OCI-LY7 (cell line): Measurements from ENCODE around the gene RBMS2. TPM values are rescaled to one million over a fixed set of nuclear protein-coding genes. Genes with fewer than 3 reads are reported as not detected.

Experiments
- Bru-seq: library from RNA; stranded (reverse); fragments of 400-500 nt; gene quantifications from one replicate; lab custom pipeline; 2021; lab: Mats Ljungman, UMichigan
- BruChase-seq, 2 experiments: library from RNA; stranded (reverse); fragments of 400-500 nt; gene quantifications; one replicate each; lab custom pipeline; 2021; lab: Mats Ljungman, UMichigan
- BruUV-seq: library from RNA; stranded (reverse); fragments of 400-500 nt; replicated peaks from 2 replicates; lab custom pipeline; 2021; lab: Mats Ljungman, UMichigan
- CTCF ChIA-PET: fragments of 300-600 bp; sonication (Branson Sonifier 250); formaldehyde crosslinking; loops from one replicate; lab custom pipeline; 2022; ENCODE audit warnings: antibody characterized with exemption; ENCODE audit not compliant: unreplicated experiment; lab: Charles Lee
- POLR2A ChIA-PET: fragments of 300-600 bp; sonication (Branson Sonifier 250); formaldehyde crosslinking; loops from one replicate; lab custom pipeline; 2022; ENCODE audit warnings: antibody characterized with exemption; lab: Charles Lee
- DNase-seq: peaks from one replicate; pipeline ENCODE4 v3.0.0-alpha.2; 2015; ENCODE audit warnings: low spot score
- H2AFZ ChIP-seq: fragments of 200-600 bp; sonication (generic), shearing (Covaris generic); 2 replicates; pipeline ENCODE4 v1.6.1; 2014; ENCODE audit warnings: mild to moderate bottlenecking, antibody characterized with exemption, low read length, moderate library complexity
- H3K27ac ChIP-seq: fragments of 200-600 bp; sonication (generic); 2 replicates; pipeline ENCODE4 v1.5.1; 2014; ENCODE audit warnings: mixed run types, low read depth, mild to moderate bottlenecking, moderate library complexity, low read length, inconsistent platforms; ENCODE audit not compliant: poor library complexity, severe bottlenecking
- H3K36me3 ChIP-seq: fragments of 200-600 bp; sonication (generic); 2 replicates; pipeline ENCODE4 v1.6.1; 2014; ENCODE audit warnings: mild to moderate bottlenecking, antibody characterized with exemption, low read length, moderate library complexity, mixed read lengths; ENCODE audit not compliant: insufficient read depth
- H3K4me1 ChIP-seq: fragments of 200-600 bp; sonication (generic); 2 replicates; pipeline ENCODE4 v1.5.1; 2014; ENCODE audit warnings: mild to moderate bottlenecking, low read length; ENCODE audit not compliant: insufficient read depth, poor library complexity, severe bottlenecking
- H3K4me2 ChIP-seq: fragments of 200-600 bp; sonication (generic); 2 replicates; pipeline ENCODE4 v1.6.1; 2014; ENCODE audit warnings: mild to moderate bottlenecking, low read length
- H3K4me3 ChIP-seq: fragments of 200-600 bp; sonication (generic); 2 replicates; pipeline ENCODE4 v1.5.1; 2014; ENCODE audit warnings: mild to moderate bottlenecking, low read depth, low read length; ENCODE audit not compliant: poor library complexity, severe bottlenecking
- H3K79me2 ChIP-seq: fragments of 200-600 bp; sonication (generic); 2 replicates; pipeline ENCODE4 v1.6.1; 2016; ENCODE audit warnings: low read depth, mild to moderate bottlenecking, low read length, moderate library complexity, mixed read lengths; ENCODE audit not compliant: insufficient read depth
- H3K9me2 ChIP-seq: fragments of 200-600 bp; sonication (generic); 2 replicates; pipeline ENCODE4 v1.6.1; 2016; ENCODE audit warnings: mild to moderate bottlenecking, low read length, mixed read lengths; ENCODE audit not compliant: insufficient read depth
- H3K9me3 ChIP-seq: fragments of 200-600 bp; sonication (generic); 2 replicates; pipeline ENCODE4 v1.6.1; 2014; ENCODE audit warnings: mild to moderate bottlenecking, mixed run types, low read length, mixed read lengths
- H4K20me1 ChIP-seq: fragments of 200-600 bp; sonication (generic); 2 replicates; pipeline ENCODE4 v1.6.1; 2014; ENCODE audit warnings: mild to moderate bottlenecking, antibody characterized with exemption, low read length, moderate library complexity, mixed read lengths; ENCODE audit not compliant: insufficient read depth
- EZH2phosphoT487 ChIP-seq: fragments of 200-600 bp; sonication (generic); IDR thresholded peaks from 2 replicates; pipeline ENCODE4 v1.6.1; 2018; ENCODE audit warnings: low read depth, borderline replicate concordance, mild to moderate bottlenecking, mixed run types, antibody characterized with exemption, low read length, moderate library complexity, mixed read lengths
- intact Hi-C: fragments of 100-400 bp; cut with micrococcal nuclease; formaldehyde crosslinking; loops from one replicate; pipeline ENCODE4 v1.10.0; 2022; ENCODE audit not compliant: unreplicated experiment
- long read RNA-seq: library from polyadenylated mRNA; stranded (forward); transcript quantifications from one replicate; pipeline ENCODE4 v2.0.0, GENCODE V29; 2022
- total RNA-seq, 2 experiments: library from RNA; depleted of rRNA in 1 of 2; stranded (reverse); fragments of >200 nt in 1 of 2; shearing (Covaris generic) in 1 of 2; gene quantifications; 2 replicates each; pipeline ENCODE4 v1.2.3, GENCODE V29; 2014 to 2022
- TF ChIP-seq, protein P1 (sequence below): fragments of 200-600 bp; sonication (generic); conservative IDR thresholded peaks from 2 replicates; pipeline ENCODE4 v1.5.1; 2014; ENCODE audit warnings: mild to moderate bottlenecking, antibody characterized with exemption, low read length, moderate library complexity, mixed read lengths

Gene RBMS2, protein sequence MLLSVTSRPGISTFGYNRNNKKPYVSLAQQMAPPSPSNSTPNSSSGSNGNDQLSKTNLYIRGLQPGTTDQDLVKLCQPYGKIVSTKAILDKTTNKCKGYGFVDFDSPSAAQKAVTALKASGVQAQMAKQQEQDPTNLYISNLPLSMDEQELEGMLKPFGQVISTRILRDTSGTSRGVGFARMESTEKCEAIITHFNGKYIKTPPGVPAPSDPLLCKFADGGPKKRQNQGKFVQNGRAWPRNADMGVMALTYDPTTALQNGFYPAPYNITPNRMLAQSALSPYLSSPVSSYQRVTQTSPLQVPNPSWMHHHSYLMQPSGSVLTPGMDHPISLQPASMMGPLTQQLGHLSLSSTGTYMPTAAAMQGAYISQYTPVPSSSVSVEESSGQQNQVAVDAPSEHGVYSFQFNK
- total RNA-seq (2014; rRNA removed; shearing (Covaris generic)), result 0.32 and 2.2 TPM in 2 replicates
- 0.27 and 1.1 TPM in 2 replicates for total RNA-seq (2022)
- percentile 25 among the genes with signal in this experiment for Bru-seq, nascent RNA
- percentile 22 among the genes with signal in this experiment for BruChase-seq, experiment 1, labeled RNA remaining after a 6-hour chase
- percentile 25 among the genes with signal in this experiment for BruChase-seq, experiment 2, labeled RNA remaining after a 2-hour chase
- long read RNA-seq, partial matches to known transcripts, result 0 of 1 reads
- long read RNA-seq, other reads (novel, unspliced or antisense), result 1 of 1 reads

DNA sequence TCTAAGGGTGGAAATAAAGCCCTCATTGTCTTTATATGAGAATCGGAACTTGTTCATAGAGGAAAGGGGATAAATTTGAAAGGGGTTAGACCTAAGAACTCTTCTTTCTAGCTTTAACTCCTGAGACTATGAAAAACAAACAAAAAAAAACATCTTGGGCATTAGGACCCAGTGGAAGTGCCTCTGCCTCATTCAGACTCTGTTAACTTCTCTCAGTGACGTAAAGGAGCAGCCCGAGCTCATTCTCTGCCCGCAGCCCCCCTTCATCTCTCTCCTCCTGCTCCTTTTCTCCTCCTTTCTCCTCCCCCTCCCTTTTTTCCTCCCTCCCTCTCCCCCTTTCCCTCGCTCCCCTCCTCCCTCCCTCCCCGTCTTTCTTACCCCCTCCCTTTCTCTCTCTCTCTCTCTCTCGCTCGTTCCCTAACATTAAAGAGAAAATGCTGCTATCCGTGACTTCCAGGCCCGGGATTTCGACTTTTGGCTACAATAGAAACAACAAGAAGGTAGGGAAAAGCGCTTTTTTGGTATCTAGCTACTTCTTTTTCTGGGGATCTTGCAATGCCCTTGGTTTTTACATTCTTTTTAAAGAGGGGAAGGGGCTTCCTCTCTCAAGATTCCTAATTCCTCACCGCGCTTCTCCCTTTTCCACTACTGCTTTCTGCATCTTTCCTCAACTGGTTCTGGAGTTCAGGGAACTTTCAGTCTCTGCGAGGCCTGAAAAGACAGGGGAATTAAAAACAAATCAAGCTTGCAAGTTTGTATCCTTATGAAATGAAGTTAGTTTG, at the start of gene RBMS2:
Gene RBMS2 (plus strand): TSS at position 231 of the 782 bp plus-strand sequence. CDS start 204 bp downstream, at position 435.
- DNase-seq, result peak; percentile 34
- no TSS peak for BruUV-seq

DNA sequence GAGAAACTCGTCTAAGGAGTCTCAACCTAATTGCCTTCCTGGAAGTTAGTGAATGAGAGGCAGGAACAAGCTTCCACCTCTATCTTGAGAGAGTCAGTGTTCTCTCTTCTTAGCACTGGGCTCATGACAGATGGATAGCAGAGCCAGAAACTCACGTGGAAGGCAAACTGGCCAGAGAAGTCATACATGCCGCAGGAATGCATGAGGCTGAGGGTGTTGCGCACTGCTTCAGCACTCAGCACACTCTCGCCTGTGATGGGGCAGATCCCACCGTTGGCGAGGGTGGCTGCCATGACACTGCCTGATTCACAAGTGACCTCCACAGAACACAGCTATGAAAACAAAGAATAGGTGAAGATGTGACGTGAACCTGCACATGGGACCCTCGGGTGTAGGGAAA, 47.2 kb upstream of the RBMS2 start:
- H3K4me3 ChIP-seq, result no peak overlapping the region
- peaks cover 21% of the 10 kb centered on the region; the same call in 1 of the 2 replicates for H3K79me2 ChIP-seq
- no peaks in the 10 kb centered on the region for H3K9me3 ChIP-seq
- no TSS peak for BruUV-seq
- H3K36me3 ChIP-seq, result peaks cover 42% of the 10 kb centered on the region
- peaks cover 12% of the 10 kb centered on the region for H3K4me1 ChIP-seq
- no peak overlapping the region for H2AFZ ChIP-seq
- no peak for TF ChIP-seq EZH2phosphoT487
- TF ChIP-seq, protein P1, sequence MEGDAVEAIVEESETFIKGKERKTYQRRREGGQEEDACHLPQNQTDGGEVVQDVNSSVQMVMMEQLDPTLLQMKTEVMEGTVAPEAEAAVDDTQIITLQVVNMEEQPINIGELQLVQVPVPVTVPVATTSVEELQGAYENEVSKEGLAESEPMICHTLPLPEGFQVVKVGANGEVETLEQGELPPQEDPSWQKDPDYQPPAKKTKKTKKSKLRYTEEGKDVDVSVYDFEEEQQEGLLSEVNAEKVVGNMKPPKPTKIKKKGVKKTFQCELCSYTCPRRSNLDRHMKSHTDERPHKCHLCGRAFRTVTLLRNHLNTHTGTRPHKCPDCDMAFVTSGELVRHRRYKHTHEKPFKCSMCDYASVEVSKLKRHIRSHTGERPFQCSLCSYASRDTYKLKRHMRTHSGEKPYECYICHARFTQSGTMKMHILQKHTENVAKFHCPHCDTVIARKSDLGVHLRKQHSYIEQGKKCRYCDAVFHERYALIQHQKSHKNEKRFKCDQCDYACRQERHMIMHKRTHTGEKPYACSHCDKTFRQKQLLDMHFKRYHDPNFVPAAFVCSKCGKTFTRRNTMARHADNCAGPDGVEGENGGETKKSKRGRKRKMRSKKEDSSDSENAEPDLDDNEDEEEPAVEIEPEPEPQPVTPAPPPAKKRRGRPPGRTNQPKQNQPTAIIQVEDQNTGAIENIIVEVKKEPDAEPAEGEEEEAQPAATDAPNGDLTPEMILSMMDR, result no peak
- CTCF ChIA-PET, result interaction anchor here (0.5 kb wide), 1 partner anchor 21 kb away, joined by 3 read pairs; no protein-coding TSS in a partner anchor
- no peak for DNase-seq
- H3K9me2 ChIP-seq, result no peaks in the 10 kb centered on the region
- H3K27ac ChIP-seq, result no peak overlapping the region
- intact Hi-C loops, result no loop called here
- no peaks in the 10 kb centered on the region for H4K20me1 ChIP-seq
- POLR2A ChIA-PET, result interaction anchor here (0.6 kb wide), 2 partner anchors 95 to 286 kb away, joined by 3 to 4 read pairs; no protein-coding TSS in a partner anchor
- no peak overlapping the region for H3K4me2 ChIP-seq

More for the DNA sequence above, at the start of gene RBMS2:
- Histone ChIP-seq H2AFZ (peak within 1 kb of the TSS; percentile 68; the same call in 1 of the 2 replicates), H3K27ac (no peak within 1 kb of the TSS), H3K36me3 (no peaks in the 10 kb centered on the region), H3K4me2 (peak within 1 kb of the TSS; percentile 39), H3K9me2 (no peaks in the 10 kb centered on the region), H3K79me2 (no peaks in the 10 kb centered on the region), H3K9me3 (no peaks in the 10 kb centered on the region), H4K20me1 (no peaks in the 10 kb centered on the region), H3K4me3 (peak within 1 kb of the TSS; percentile 44), H3K4me1 (no peaks in the 10 kb centered on the region)
- ChIA-PET CTCF (interaction anchor here (1.4 kb wide), 1 partner anchor 115 kb away, joined by 3 read pairs; no protein-coding TSS in a partner anchor), POLR2A (interaction anchor here (0.6 to 1.3 kb wide), 9 partner anchors 9 to 301 kb away, joined by 3 to 9 read pairs (median 4); no protein-coding TSS in a partner anchor)
- intact Hi-C loops, result no loop called here
- no peak for TF ChIP-seq EZH2phosphoT487
- TF ChIP-seq, protein P1, result no peak
